ENCODE results near the gene SNX33. TPM values are rescaled to one million over a fixed set of nuclear protein-coding genes. Genes with fewer than 3 reads are reported as not detected.

SNX33 gene
- total RNA-seq, 2 experiments from 2014 or later, result 1.7 to 1.8 TPM

DNA sequence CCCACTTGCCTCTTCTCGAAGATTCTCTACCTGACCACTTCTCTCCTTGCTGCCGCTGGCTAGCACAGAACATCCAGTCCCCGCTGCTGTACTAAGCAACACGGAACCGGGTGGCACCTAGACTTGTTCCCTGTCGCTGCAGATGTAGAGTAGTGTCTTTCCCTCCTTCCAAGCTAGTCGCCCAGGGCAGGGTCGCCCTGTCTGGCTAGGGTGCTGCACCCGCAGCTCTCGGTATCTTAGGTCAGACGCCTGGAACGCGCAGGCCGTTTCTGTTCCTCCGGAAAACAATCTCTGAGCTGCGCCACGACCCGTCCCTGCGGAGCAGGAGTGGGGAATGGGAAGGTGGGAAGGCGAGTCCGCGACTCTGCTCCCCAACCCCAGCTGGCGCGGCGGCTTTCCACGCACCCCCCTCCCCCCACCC lies 758 bp upstream of the SNX33 start:
- CTCF ChIA-PET, result interaction anchor here (0.7 to 2.5 kb wide), 13 partner anchors 10 to 278 kb away, joined by 3 to 12 read pairs (median 5); partner anchors contain the start of genes MAN2C1, PTPN9 and SNUPN
- ATAC-seq, result peak; percentile 24
- Mint-ChIP-seq H3K36me3 (ENCODE audit: low read depth) (no peaks in the 10 kb centered on the region), H3K4me1 (ENCODE audit: low read depth) (peaks cover 17% of the 10 kb centered on the region), H3K4me3 (peak overlapping the region; percentile 77), H3K27me3 (no peaks in the 10 kb centered on the region), H3K9me3 (no peaks in the 10 kb centered on the region), H3K27ac (peak overlapping the region; percentile 35)
- no peak for DNase-seq
- POLR2A ChIA-PET, result interaction anchor here (0.5 to 2.3 kb wide), 7 partner anchors 21 to 446 kb away, joined by 3 to 10 read pairs (median 5); partner anchors contain the start of genes MAN2C1, SIN3A and SNUPN
- TF ChIP-seq, protein P1, sequence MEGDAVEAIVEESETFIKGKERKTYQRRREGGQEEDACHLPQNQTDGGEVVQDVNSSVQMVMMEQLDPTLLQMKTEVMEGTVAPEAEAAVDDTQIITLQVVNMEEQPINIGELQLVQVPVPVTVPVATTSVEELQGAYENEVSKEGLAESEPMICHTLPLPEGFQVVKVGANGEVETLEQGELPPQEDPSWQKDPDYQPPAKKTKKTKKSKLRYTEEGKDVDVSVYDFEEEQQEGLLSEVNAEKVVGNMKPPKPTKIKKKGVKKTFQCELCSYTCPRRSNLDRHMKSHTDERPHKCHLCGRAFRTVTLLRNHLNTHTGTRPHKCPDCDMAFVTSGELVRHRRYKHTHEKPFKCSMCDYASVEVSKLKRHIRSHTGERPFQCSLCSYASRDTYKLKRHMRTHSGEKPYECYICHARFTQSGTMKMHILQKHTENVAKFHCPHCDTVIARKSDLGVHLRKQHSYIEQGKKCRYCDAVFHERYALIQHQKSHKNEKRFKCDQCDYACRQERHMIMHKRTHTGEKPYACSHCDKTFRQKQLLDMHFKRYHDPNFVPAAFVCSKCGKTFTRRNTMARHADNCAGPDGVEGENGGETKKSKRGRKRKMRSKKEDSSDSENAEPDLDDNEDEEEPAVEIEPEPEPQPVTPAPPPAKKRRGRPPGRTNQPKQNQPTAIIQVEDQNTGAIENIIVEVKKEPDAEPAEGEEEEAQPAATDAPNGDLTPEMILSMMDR (IDR thresholded peaks at IDR 0.05), result no peak
- intact Hi-C loops (cut with micrococcal nuclease), result loop anchor here (10.0 kb wide), 1 partner anchor 282 kb away; the partner anchor contains the start of gene MAN2C1

DNA sequence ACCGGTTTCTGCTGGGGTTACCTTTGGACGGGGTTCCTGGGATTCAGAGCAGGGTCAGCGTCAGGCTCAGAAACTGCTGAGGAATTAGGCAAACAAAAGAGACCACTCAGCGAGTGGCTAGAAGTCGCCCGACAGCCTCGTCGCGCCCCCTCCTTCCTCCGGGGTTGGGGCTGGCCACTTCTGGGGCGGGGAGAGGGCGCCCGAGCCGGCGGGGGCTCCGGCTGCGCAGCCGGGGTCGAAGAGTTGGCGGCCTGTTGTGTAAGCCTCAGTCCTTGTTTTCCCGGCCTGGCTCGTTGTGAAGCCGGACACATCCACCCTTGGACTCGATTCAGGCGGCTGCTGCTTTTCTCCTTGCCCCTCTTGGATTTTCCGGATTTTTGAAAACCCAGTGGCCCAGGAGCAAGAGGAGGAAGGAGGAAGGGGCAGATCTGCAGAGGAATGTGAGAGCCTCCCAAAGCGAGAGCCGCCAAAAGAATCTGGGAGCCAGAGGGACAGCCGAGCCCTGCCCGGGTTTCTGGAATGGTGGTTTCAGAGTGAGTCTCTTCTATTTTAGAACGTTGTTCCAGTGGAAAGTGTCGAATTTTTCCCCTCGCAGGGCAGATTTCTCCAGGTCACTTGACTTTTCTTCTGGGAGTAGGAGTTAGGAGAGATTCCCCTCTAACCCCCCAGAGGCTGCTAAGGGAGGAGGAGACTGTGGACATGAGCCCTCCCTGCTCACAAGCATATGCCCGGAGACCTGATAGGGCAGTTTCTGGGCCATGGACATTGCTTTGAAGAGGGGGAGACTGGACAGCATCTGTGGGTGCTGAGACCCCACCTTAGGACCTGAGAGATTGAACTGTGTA lies 666 bp downstream of the SNX33 start:
- H3K9me3 Mint-ChIP-seq, result no peaks in the 10 kb centered on the region
- DNase-seq (peak; percentile 29), ATAC-seq (peak; percentile 25)
- no peaks in the 10 kb centered on the region for H3K27me3 Mint-ChIP-seq
- ChIA-PET CTCF (interaction anchor here (0.8 to 2.5 kb wide), 11 partner anchors 11 to 280 kb away, joined by 3 to 12 read pairs (median 5); partner anchors contain the start of genes MAN2C1, PTPN9 and SNUPN), POLR2A (interaction anchor here (1.1 to 1.8 kb wide), 3 partner anchors 23 to 140 kb away, joined by 4 to 10 read pairs (median 5); partner anchors contain the start of genes PTPN9 and SNUPN)
- H3K4me1 Mint-ChIP-seq (ENCODE audit: low read depth), result peaks cover 20% of the 10 kb centered on the region
- intact Hi-C loops (cut with micrococcal nuclease), result loop anchor here (10.0 kb wide), 1 partner anchor 284 kb away; the partner anchor contains the start of gene MAN2C1
- peak overlapping the region; percentile 79 for H3K4me3 Mint-ChIP-seq
- H3K36me3 Mint-ChIP-seq (ENCODE audit: low read depth), result no peaks in the 10 kb centered on the region
- TF ChIP-seq, protein P1 (IDR thresholded peaks at IDR 0.05), result no peak
- H3K27ac Mint-ChIP-seq, result peak overlapping the region; percentile 60

DNA sequence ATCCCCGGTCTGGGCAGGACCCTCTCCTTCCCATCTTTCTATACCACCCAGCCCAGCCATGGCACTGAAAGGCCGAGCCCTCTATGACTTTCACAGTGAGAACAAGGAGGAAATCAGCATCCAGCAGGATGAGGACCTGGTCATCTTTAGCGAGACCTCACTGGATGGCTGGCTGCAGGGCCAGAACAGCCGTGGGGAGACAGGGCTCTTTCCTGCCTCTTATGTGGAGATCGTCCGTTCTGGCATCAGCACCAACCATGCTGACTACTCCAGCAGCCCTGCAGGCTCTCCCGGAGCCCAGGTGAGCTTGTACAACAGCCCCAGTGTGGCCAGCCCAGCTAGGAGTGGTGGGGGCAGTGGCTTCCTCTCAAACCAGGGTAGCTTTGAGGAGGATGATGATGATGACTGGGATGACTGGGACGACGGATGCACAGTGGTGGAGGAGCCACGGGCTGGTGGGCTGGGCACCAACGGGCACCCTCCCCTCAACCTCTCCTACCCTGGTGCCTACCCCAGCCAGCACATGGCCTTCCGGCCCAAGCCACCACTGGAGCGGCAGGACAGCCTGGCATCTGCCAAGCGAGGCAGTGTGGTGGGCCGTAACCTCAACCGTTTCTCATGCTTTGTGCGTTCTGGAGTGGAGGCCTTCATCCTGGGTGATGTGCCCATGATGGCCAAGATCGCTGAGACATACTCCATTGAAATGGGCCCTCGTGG lies 1.5 kb downstream of the SNX33 start:
- no peaks in the 10 kb centered on the region for H3K9me3 Mint-ChIP-seq
- ChIA-PET CTCF (no interaction called here), POLR2A (no interaction called here)
- no peaks in the 10 kb centered on the region for H3K27me3 Mint-ChIP-seq
- intact Hi-C loops (cut with micrococcal nuclease), result loop anchor here (10.0 kb wide), 1 partner anchor 284 kb away; the partner anchor contains the start of gene MAN2C1
- no peak for DNase-seq
- no peaks in the 10 kb centered on the region for H3K36me3 Mint-ChIP-seq (ENCODE audit: low read depth)
- no peak overlapping the region for H3K27ac Mint-ChIP-seq
- no peak for ATAC-seq
- H3K4me1 Mint-ChIP-seq (ENCODE audit: low read depth), result peaks cover 20% of the 10 kb centered on the region
- TF ChIP-seq, protein P1 (IDR thresholded peaks at IDR 0.05), result no peak
- peak overlapping the region; percentile 79 for H3K4me3 Mint-ChIP-seq

DNA sequence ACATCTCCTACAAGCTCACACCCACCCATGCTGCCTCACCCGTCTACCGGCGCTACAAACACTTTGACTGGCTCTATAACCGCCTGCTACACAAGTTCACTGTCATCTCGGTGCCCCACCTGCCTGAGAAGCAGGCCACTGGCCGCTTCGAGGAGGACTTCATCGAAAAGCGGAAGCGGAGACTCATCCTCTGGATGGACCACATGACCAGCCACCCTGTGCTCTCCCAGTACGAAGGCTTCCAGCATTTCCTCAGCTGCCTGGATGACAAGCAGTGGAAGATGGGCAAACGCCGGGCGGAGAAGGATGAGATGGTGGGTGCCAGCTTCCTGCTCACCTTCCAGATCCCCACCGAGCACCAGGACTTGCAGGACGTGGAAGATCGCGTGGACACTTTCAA lies 2.1 kb downstream of the SNX33 start:
- intact Hi-C loops (cut with micrococcal nuclease), result loop anchor here (10.0 kb wide), 1 partner anchor 285 kb away; the partner anchor contains the start of gene MAN2C1
- ATAC-seq (no peak), DNase-seq (no peak)

More for the DNA sequence above, 2.1 kb downstream of the SNX33 start:
- H3K27ac Mint-ChIP-seq, result no peak overlapping the region
- ChIA-PET POLR2A (interaction anchor here (1.5 kb wide), 1 partner anchor 9 kb away, joined by 8 read pairs; the partner anchor contains the start of gene IMP3), CTCF (no interaction called here)
- H3K27me3 Mint-ChIP-seq, result no peaks in the 10 kb centered on the region
- H3K9me3 Mint-ChIP-seq, result no peaks in the 10 kb centered on the region
- no peaks in the 10 kb centered on the region for H3K36me3 Mint-ChIP-seq (ENCODE audit: low read depth)
- no peak overlapping the region for H3K4me3 Mint-ChIP-seq
- peaks cover 20% of the 10 kb centered on the region for H3K4me1 Mint-ChIP-seq (ENCODE audit: low read depth)
- TF ChIP-seq, protein P1 (IDR thresholded peaks at IDR 0.05), result no peak

Measured in activated CD8-positive, alpha-beta T cell treated with anti-CD3 and anti-CD28 coated beads for 36 hours (primary cell).